ENCODE data around the gene MPP2.
A peak's percentile ranks its signal among the peaks of the same experiment; 100 is the strongest.
"Not testable (repeated sequence)": the region's sequence is repeated elsewhere in the genome, so short reads cannot be mapped to it uniquely, and the experiment has no call there.

Gene MPP2

GRCh38 chr17:43901861-43902589, 5.3 kb downstream of the MPP2 start:
- no peak for DNase-seq (ENCODE audit: low spot score)

- DNase-seq (ENCODE audit: low spot score): no peak
Measured at GRCh38 chr17:43900858-43901754, 6.2 kb downstream of the MPP2 start.

- peak; percentile 94 for DNase-seq (ENCODE audit: low spot score)
Measured at GRCh38 chr17:43900183-43900857, 7.0 kb downstream of the MPP2 start.

- no peak for DNase-seq (ENCODE audit: low spot score)
Measured at GRCh38 chr17:43898446-43898845, 8.9 kb downstream of the MPP2 start.

GRCh38 chr17:43897831-43898230, 9.5 kb downstream of the MPP2 start:
- no peak for DNase-seq (ENCODE audit: low spot score)

- not testable (repeated sequence) for DNase-seq (ENCODE audit: low spot score)
Measured at GRCh38 chr17:43894494-43894893, 12.8 kb downstream of the MPP2 start.

GRCh38 chr17:43892647-43892952, 14.7 kb downstream of the MPP2 start:
- DNase-seq (ENCODE audit: low spot score): no peak

- no peak for DNase-seq (ENCODE audit: low spot score)
Measured at GRCh38 chr17:43891851-43892646, 15.3 kb downstream of the MPP2 start.

- no peak for DNase-seq (ENCODE audit: low spot score)
Measured at GRCh38 chr17:43890240-43890639, 17.1 kb downstream of the MPP2 start.

- no peak for DNase-seq (ENCODE audit: low spot score)
Measured at GRCh38 chr17:43888548-43888947, 18.8 kb downstream of the MPP2 start.

GRCh38 chr17:43882761-43883415, 24.4 kb downstream of the MPP2 start:
- DNase-seq (ENCODE audit: low spot score): no peak

- no peak for DNase-seq (ENCODE audit: low spot score)
Measured at GRCh38 chr17:43881758-43882505, 25.4 kb downstream of the MPP2 start.

- no peak for DNase-seq (ENCODE audit: low spot score)
Measured at GRCh38 chr17:43881181-43881580, 26.2 kb downstream of the MPP2 start.

GRCh38 chr17:43880420-43880991, 26.8 kb downstream of the MPP2 start:
- peak; percentile 63 for DNase-seq (ENCODE audit: low spot score)

- DNase-seq (ENCODE audit: low spot score): no peak
Measured at GRCh38 chr17:43879723-43880419, 27.5 kb downstream of the MPP2 start.

- peak; percentile 91 for DNase-seq (ENCODE audit: low spot score)
Measured at GRCh38 chr17:43878260-43879175, 28.8 kb downstream of the MPP2 start.

GRCh38 chr17:43877451-43878155, 29.7 kb downstream of the MPP2 start:
- no peak for DNase-seq (ENCODE audit: low spot score)

GRCh38 chr17:43877031-43877430, 30.3 kb downstream of the MPP2 start:
- DNase-seq (ENCODE audit: low spot score): no peak

All from HuH-7.5 (cell line).